GM12865 (cell line): ENCODE measurements around the gene GLTPD2.
A peak's percentile ranks its signal among the peaks of the same experiment; 100 is the strongest.
"Not testable (repeated sequence)": the region's sequence is repeated elsewhere in the genome, so short reads cannot be mapped to it uniquely, and the experiment has no call there.

ENCODE experiments used
- DNase-seq: peaks from one replicate; pipeline ENCODE4 v3.0.0; 2010; ENCODE audit warnings: low read depth
- H3K4me3 ChIP-seq: 2 replicates; pipeline ENCODE4 v1.5.1; 2011; ENCODE audit warnings: mild to moderate bottlenecking, low read depth, low read length, control low read depth
- CTCF ChIP-seq: IDR thresholded peaks from 2 replicates; pipeline ENCODE4 v1.5.1; 2011; ENCODE audit warnings: low read length, control low read depth, low read depth, inconsistent platforms; ENCODE audit not compliant: insufficient read depth; ENCODE audit errors: missing control alignments

The GLTPD2 gene

GRCh38 chr17:4815043-4815675, 26.4 kb downstream of the GLTPD2 start:
- DNase-seq: no peak
- H3K4me3 ChIP-seq: no peak overlapping the region
- peak; percentile 7 for TF ChIP-seq CTCF

GRCh38 chr17:4816826-4817225, 28.1 kb downstream of the GLTPD2 start:
- no peak for DNase-seq
- H3K4me3 ChIP-seq: no peak overlapping the region
- TF ChIP-seq CTCF: no peak

- TF ChIP-seq CTCF: no peak
- no peak overlapping the region for H3K4me3 ChIP-seq
- DNase-seq: no peak
These were observed 29.5 kb downstream of the GLTPD2 start for GRCh38 chr17:4818276-4818675.

- DNase-seq: no peak
- H3K4me3 ChIP-seq: no peak overlapping the region
- TF ChIP-seq CTCF: no peak
These were observed 34.1 kb downstream of the GLTPD2 start for GRCh38 chr17:4822835-4823234.

GRCh38 chr17:4823373-4824089, 34.8 kb downstream of the GLTPD2 start:
- no peak overlapping the region for H3K4me3 ChIP-seq
- TF ChIP-seq CTCF: no peak
- DNase-seq: no peak

GRCh38 chr17:4827399-4827798, 38.6 kb downstream of the GLTPD2 start:
- H3K4me3 ChIP-seq: no peak overlapping the region
- TF ChIP-seq CTCF: no peak
- no peak for DNase-seq

GRCh38 chr17:4832829-4833177, 44.0 kb downstream of the GLTPD2 start:
- peak overlapping the region; percentile 84 for H3K4me3 ChIP-seq
- DNase-seq: not testable (repeated sequence)
